KMS-11 (cell line): ENCODE measurements around the gene HIKESHI.

Experiments used
- H2AFZ ChIP-seq: fragments of 200-600 bp; sonication (generic); 2 replicates; pipeline ENCODE4 v1.6.1; 2016; ENCODE audit warnings: antibody characterized with exemption, mixed run types, low read depth
- H3K27ac ChIP-seq: fragments of 200-600 bp; sonication (generic); 2 replicates; pipeline ENCODE4 v1.6.1; 2016; ENCODE audit warnings: mild to moderate bottlenecking, mixed run types
- H3K27me3 ChIP-seq: fragments of 200-600 bp; sonication (generic); 2 replicates; pipeline ENCODE4 v1.6.1; 2017; ENCODE audit warnings: mild to moderate bottlenecking, low read depth, mixed run types, moderate library complexity; ENCODE audit not compliant: insufficient read depth
- H3K36me3 ChIP-seq: fragments of 200-600 bp; sonication (generic); 2 replicates; pipeline ENCODE4 v1.6.1; 2017; ENCODE audit warnings: mild to moderate bottlenecking, mixed run types; ENCODE audit not compliant: insufficient read depth
- H3K4me1 ChIP-seq: fragments of 200-600 bp; sonication (generic); 2 replicates; pipeline ENCODE4 v1.6.1; 2016; ENCODE audit warnings: mild to moderate bottlenecking, low read depth, mixed run types; ENCODE audit not compliant: poor library complexity, severe bottlenecking
- H3K4me2 ChIP-seq: fragments of 200-600 bp; sonication (generic); 2 replicates; pipeline ENCODE4 v1.7.0; 2016; ENCODE audit warnings: mild to moderate bottlenecking, mixed run types
- H3K4me3 ChIP-seq: fragments of 200-600 bp; sonication (generic); IDR thresholded peaks from 2 replicates; pipeline ENCODE4 v1.6.1; 2017; ENCODE audit warnings: low read depth, low read length, mixed read lengths; ENCODE audit not compliant: insufficient read depth
- H3K79me2 ChIP-seq: fragments of 200-600 bp; sonication (generic); 2 replicates; pipeline ENCODE4 v1.6.1; 2016; ENCODE audit warnings: low read depth, mixed run types; ENCODE audit not compliant: insufficient read depth
- H3K9ac ChIP-seq: fragments of 200-600 bp; sonication (generic); 2 replicates; pipeline ENCODE4 v1.6.1; 2016; ENCODE audit warnings: mild to moderate bottlenecking, mixed run types
- H4K20me1 ChIP-seq: fragments of 200-600 bp; sonication (generic); 2 replicates; pipeline ENCODE4 v1.6.1; 2016; ENCODE audit warnings: mild to moderate bottlenecking, mixed run types; ENCODE audit not compliant: insufficient read depth
- TF ChIP-seq, protein P1 (sequence below): fragments of 200-600 bp; sonication (generic); conservative IDR thresholded peaks from 2 replicates; pipeline ENCODE4 v1.6.1; 2017; ENCODE audit warnings: low read depth, mild to moderate bottlenecking, antibody characterized with exemption, low read length, moderate library complexity, mixed read lengths

The HIKESHI gene

DNA sequence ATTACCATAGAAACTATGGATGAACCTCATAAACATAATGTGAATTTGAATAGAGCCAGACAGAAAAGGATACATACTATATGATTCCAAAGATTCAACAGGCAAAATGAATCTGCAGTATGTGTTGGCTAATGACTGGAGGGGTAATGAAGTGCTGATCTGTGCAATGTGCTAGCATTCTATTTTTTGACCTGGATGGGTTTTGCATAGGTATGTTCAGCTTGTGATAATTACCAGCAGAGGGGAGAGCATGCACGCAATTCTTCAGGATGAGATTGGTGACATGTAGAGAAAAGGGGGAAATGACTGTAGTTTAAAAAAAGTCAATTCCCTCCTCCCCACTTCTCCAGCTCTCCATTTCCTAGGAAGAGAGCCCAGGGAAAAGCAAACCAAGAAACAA lies 72.0 kb downstream of the HIKESHI start:
- Histone ChIP-seq H3K27me3 (no peaks in the 10 kb centered on the region), H3K79me2 (no peaks in the 10 kb centered on the region), H3K4me3 (no peak overlapping the region), H3K27ac (no peak overlapping the region), H3K36me3 (no peaks in the 10 kb centered on the region), H3K4me1 (no peaks in the 10 kb centered on the region), H2AFZ (no peak overlapping the region), H3K4me2 (no peak overlapping the region), H4K20me1 (no peaks in the 10 kb centered on the region), H3K9ac (no peak overlapping the region)
- TF ChIP-seq, protein P1, sequence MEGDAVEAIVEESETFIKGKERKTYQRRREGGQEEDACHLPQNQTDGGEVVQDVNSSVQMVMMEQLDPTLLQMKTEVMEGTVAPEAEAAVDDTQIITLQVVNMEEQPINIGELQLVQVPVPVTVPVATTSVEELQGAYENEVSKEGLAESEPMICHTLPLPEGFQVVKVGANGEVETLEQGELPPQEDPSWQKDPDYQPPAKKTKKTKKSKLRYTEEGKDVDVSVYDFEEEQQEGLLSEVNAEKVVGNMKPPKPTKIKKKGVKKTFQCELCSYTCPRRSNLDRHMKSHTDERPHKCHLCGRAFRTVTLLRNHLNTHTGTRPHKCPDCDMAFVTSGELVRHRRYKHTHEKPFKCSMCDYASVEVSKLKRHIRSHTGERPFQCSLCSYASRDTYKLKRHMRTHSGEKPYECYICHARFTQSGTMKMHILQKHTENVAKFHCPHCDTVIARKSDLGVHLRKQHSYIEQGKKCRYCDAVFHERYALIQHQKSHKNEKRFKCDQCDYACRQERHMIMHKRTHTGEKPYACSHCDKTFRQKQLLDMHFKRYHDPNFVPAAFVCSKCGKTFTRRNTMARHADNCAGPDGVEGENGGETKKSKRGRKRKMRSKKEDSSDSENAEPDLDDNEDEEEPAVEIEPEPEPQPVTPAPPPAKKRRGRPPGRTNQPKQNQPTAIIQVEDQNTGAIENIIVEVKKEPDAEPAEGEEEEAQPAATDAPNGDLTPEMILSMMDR, result no peak

DNA sequence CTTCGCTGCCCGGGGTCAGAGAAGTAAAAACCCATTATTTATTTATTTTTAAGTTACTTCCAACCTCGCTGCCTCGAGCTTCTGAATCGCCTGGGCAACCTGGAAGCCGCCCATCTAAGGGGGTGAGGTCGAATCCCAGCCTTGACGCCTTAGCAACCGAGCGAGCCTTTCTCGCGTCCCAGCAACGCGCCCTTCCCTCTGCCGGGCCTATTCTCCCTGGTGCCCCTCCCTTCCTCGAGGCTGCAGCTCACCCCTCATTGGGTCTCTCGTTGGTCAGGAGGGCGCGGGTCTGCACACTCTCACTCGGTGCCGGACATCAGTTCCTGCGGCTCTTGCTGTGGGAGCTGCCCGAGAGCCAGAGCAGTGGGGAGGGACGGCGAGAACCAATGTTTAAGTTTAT lies 72.5 kb downstream of the HIKESHI start, which contains the start of gene CCDC81:
CCDC81 (plus strand) TSS at position 302 of the 400 bp plus-strand sequence. CDS start 277 bp downstream, outside the sequence.
- H3K27me3 ChIP-seq, result no peaks in the 10 kb centered on the region
- H3K79me2 ChIP-seq, result no peaks in the 10 kb centered on the region
- no peak within 1 kb of the TSS for H3K4me3 ChIP-seq
- no peaks in the 10 kb centered on the region for H3K36me3 ChIP-seq
- H3K9ac ChIP-seq, result no peak within 1 kb of the TSS
- H3K4me1 ChIP-seq, result no peaks in the 10 kb centered on the region
- no peak within 1 kb of the TSS for H2AFZ ChIP-seq
- no peak within 1 kb of the TSS for H3K27ac ChIP-seq
- H3K4me2 ChIP-seq, result no peak within 1 kb of the TSS
- no peaks in the 10 kb centered on the region for H4K20me1 ChIP-seq
- TF ChIP-seq, protein P1, result no peak

DNA sequence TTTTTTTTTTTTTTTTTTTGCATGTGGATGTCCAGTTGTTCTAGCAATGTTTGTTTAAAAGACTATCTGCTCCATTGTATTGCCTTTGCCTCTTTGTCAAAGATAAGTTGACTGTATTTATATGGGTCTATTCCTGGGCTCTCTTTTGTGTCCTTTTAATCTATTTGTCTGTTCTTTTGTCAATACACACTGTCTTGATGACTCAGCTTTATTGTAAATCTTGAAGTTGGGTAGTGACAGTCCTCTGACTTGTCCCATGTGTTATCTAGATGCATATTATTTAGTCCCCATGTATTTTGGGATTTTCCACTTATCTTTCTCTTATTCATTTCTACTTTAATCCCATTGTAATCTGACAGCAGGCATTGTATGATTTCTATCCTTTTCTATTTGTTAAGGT lies 75.9 kb downstream of the HIKESHI start:
- Histone ChIP-seq H2AFZ (no peak overlapping the region), H3K4me1 (no peaks in the 10 kb centered on the region), H3K27me3 (no peaks in the 10 kb centered on the region), H3K4me2 (no peak overlapping the region), H3K9ac (no peak overlapping the region), H3K79me2 (no peaks in the 10 kb centered on the region), H3K36me3 (no peaks in the 10 kb centered on the region), H4K20me1 (no peaks in the 10 kb centered on the region), H3K27ac (no peak overlapping the region), H3K4me3 (no peak overlapping the region)
- TF ChIP-seq, protein P1, result no peak

DNA sequence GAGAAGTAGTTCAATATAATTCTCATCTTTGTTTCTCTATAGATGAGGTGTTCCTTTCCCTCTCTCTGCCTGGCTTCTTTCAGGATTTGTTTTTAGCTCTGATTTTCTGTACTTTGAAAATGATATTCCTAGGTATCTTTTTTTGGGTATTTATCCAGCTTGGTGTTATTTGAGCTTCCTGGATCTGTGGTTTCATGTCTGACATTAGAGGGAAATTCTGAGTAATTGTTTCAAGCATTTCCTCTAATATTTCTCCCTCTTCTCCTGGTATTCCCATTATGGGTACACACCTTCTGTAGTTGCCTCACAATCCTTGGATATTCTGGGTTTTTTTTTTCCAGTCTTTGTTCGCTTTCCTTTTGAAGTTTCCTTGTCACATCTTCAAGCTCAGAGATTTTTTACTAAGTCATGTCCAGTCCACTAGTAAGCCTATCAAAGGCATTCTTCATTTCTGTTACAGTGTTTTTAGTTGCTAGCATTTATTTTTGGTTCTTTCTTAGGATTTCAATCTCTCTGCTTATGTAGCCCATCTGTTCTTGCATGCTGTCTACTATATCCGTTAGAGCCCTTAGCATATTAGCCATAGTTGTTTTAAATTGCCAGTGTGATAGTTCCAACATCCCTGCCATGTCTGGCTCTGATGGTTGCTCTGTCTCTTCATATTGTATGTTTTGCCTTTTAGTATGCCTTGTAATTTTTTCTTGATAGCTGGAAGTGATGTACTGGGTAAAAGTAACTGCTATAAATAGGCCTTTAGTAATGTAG lies 78.4 kb downstream of the HIKESHI start:
- H3K27ac ChIP-seq, result no peak overlapping the region
- no peaks in the 10 kb centered on the region for H3K27me3 ChIP-seq
- no peaks in the 10 kb centered on the region for H3K79me2 ChIP-seq
- H3K4me1 ChIP-seq, result no peaks in the 10 kb centered on the region
- TF ChIP-seq, protein P1, result no peak
- H3K4me2 ChIP-seq, result no peak overlapping the region
- H3K9ac ChIP-seq, result no peak overlapping the region
- H3K4me3 ChIP-seq, result no peak overlapping the region
- H3K36me3 ChIP-seq, result no peaks in the 10 kb centered on the region
- no peaks in the 10 kb centered on the region for H4K20me1 ChIP-seq
- no peak overlapping the region for H2AFZ ChIP-seq
